ENCODE measurements around the gene RERE.

- TF ChIP-seq CTCF (conservative IDR thresholded peaks at IDR 0.05) (no peak), EZH2 (IDR thresholded peaks at IDR 0.05; ENCODE audit: low read depth) (no peak)
Measured at GRCh38 chr1:8745749-8746390, 71.6 kb downstream of the RERE start.

All from PC-9 (cell line).